HG02943 (cell line): ENCODE data around the gene FNBP1L.

Source experiments
- ATAC-seq: cut with Tn5 transposase; IDR thresholded peaks from one replicate; pipeline ENCODE4 v1.9.1; 2021; ENCODE audit warnings: mild to moderate bottlenecking, low read depth, moderate library complexity; ENCODE audit not compliant: unreplicated experiment

FNBP1L gene

DNA sequence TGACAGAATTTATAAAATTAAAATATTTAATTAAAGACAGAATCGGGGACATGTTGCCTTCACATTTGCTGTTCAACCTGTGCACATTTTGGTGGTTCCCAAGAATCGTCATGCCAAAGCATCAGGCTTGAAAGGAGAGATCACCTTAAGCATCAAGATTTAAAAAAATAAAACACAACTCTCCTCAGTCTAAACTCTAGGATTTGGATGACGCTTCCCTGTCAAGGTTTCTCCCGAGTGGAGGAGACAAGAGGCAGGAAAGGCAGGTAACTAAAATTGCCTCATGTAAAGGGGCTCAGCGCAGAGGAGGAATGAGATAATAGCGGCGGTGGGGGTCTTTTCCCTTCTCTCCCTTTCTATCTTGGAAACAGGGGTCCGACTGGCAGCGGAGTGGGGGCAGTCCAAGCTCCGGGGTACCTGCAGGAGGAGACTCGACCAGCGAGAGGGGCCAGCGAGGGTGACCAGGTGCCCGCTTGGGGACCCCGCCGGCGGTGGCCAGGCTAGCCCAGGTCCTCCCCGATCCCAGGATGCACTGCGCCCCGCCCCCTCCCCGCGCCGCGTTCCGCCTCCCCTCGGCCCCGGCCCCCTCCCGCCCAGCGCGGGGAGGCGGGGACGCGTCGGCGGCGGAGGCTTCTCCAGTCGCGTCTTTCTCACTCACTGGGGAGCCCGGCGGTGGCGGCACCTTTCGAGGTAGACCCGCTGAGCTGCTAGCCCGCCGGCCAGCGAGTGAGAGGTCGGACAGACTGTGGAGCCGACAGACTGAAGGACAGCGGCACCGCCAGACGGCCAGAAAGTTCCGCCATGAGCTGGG, at the start of gene FNBP1L:
FNBP1L (plus strand) TSS at position 638 of the 811 bp plus-strand sequence; CDS start at position 802, 164 bp downstream.
- ATAC-seq = no peak

DNA sequence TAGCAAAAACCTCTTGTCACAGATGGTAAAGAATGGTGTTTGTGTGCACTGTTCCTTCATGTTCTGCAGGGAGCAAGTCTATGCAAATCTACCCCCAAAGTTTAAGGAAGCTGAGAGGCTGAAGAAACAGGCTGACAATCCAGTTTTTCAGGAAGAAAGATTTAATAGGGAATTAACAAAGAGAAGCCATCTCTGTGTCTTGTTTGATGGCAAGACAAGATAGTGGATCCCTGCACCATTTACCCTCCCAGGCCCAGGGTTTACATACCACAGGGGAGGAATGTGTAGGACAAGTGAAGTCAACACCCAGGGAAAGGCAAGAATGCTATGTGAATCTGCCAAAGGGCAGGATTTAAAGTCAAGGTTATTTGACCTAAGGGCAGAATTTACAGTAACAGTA, 48.1 kb upstream of the FNBP1L start:
- ATAC-seq = no peak

DNA sequence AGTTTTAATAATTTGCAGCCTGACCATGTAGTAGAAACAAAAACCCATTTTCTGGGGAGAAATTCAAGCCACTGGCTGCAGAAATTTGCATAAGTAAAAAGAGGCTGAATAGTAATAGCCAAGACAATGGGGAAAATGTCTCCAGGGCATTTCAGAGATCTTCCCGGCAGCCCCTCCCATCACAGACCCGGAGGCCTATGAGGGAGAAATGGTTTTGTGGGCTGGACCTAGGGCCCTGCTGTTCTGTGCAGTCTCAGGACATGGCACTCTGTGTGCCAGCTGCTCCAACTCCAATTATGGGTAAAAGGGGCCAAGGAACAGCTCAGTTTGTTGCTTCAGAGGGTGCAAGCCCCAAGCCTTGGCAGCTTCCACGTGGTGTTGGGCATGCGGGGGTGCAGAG, 39.7 kb upstream of the FNBP1L start:
- no peak for ATAC-seq

DNA sequence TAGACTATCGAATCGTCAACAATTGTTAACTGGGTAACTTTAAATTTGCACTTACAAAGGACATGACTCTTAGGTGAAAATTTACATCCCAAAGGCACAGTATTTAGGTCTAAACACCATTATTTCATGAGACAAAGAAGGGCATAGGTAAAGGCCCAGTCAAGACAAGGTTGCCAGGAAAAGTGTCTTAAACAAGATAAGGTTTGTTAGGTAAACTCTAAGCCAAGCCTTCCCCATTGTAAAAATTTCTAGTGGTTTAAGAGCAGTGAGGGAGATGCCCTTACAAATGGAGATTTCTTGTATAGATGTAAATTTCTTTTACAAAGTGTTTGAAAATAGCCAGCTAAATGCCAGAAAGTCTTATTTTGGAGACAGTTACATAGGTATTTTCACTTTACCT, 36.9 kb upstream of the FNBP1L start:
- no peak for ATAC-seq

DNA sequence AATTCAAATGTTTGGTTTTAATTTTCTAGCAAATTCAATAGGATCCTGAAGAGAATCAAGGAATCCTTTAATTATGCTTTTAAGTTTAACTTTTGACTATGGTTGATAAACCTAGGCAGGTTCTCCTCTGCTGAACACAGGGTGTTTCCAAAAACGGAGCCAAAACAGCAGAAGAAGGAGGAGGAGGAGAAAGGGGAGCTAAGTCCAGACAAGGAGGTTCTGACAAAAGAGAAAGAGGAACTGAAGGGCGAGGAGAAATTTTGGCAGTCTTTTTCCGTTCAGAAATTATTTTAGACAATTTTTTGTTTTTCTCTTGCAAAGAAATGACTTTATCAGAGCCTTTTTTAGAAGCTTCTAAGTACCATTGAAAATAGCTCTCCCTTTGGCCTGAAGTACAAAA, 33.2 kb upstream of the FNBP1L start:
- ATAC-seq = no peak

DNA sequence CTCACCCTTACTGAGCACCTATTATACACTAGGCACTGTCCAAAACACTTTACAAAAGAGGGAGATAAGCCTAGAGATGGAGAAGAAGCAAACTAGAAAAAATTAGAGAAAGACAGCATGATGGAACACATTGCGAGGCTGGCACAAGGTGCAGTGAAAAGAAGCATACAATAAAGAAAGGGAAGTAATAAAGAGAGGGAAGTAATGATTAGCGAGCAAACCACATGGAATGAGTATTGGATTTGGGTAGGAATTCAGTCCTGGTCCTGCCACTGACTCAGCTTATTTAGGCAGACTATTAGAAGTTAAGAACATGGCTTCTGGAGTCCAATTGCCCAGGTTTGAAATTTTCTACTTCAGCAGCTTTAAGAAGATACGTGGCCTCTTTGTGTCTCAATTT, 32.6 kb upstream of the FNBP1L start:
- no peak for ATAC-seq

DNA sequence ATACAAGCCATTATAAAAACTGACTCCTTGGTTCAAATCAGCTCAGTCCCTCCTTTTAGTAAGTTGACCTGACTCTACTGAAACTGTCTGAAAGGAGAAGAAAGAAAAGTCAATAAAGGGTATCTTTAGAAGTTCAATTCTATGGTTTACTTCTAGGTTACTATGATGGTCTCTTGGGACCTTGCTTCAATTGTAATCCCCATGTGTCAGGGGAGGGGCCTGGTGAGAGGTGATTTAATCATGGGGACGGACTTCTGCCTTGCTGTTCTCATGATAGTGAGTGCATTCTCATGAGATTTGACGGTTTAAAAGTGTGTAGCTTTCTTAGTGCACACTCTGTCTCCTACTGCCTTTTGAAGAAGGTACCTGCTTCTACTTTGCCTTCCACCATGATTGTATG, 31.7 kb upstream of the FNBP1L start:
- no peak for ATAC-seq

DNA sequence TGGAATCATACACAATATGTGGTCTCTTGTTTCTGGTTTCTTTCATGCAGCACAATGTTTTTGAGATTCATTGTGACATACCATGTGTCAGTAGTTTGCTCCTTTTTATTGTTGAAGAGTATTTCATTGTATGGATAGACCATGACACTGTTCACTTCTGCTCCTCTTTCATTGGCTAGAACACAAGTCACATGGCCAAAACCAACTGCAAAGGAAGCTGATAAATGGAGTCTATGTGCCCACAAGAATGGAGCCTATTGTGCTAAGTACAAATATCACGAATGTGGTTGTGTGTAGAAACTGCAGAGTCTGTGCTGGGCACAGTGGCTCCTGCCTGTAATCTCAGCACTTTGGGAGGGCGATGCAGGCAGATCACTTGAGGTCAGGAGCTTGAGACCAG, 28.6 kb upstream of the FNBP1L start:
- ATAC-seq = no peak

DNA sequence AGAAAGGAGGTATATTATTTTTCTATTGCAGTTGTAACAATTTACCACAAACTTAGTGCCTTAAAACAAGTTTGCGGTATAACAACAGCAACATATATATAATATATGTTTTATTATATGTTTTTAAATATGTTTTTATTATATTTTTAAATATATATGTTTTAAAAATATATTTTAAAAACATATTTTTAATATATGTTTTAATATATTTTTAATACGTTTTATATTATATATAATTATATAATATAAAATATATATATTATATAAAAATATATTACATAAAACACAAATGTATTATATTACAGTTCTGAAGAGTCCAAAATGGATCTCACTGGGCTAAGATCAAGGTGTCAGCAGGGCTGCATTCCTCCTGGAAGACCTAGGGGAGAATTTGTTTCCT, 27.5 kb upstream of the FNBP1L start:
- ATAC-seq = no peak

DNA sequence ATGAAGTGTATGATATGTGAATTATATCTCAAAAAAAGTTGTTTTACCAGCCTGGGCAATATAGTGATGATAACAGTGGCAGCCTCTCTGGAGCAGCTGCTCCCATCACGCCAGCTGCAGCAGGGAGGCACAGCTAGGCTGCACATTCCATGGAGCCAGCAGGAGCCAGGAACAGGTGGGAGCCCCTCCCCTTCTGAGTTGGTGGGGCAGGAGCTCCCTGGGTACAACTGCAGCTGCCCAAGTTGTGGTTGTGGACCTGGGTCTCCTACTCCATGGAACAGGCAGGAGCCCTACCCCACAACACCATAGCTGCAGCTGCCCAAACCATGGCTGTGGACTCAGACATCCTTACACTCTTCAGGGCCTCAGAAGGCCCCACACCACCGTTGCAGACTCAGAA, 21.7 kb upstream of the FNBP1L start:
- no peak for ATAC-seq

DNA sequence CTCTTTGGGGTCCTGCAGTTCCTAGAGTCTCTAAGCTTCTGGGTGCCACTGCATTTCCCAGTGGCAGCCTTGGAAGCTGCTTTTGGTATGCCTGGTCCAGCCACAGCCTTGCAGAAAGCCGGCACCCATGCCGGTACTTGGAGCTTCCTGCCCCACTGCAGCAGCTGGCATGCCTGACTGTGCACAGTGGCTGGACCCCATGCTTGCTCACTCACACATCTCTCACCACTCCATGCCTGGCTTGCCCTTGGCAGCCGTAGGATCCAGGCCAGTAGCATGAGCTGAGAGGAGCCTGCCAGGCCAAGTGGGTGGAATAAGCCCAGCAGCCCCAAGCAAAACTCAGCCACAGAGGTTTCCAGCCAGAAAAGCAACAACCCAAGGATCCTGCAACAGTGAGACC, 20.3 kb upstream of the FNBP1L start:
- ATAC-seq = no peak

DNA sequence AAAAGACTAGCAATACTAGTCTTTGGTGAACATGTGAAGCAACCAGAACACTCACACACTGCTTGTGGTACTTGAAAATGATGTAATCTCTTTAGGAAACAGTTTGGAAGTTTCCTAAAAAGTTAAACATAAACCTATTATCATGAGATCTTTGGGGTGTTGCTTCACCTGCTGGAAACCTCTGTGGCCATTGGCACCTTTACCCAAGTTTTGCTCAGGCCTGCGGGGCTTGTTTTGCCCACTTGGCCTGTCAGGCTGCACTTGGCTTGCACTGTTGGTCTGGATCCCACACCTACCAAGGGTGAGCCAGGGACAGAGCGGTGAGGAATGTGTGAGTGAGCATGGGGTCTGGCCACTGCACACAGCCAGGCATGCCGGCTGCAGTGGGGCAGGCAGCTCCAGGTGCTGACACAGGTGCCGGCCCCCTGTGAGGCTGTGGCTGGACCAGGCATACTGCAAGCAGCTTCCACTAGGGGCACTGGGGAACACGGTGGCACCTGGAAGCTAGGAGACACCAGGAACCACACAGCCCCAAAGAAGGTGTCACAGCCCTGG, 14.4 kb upstream of the FNBP1L start:
- ATAC-seq = no peak

DNA sequence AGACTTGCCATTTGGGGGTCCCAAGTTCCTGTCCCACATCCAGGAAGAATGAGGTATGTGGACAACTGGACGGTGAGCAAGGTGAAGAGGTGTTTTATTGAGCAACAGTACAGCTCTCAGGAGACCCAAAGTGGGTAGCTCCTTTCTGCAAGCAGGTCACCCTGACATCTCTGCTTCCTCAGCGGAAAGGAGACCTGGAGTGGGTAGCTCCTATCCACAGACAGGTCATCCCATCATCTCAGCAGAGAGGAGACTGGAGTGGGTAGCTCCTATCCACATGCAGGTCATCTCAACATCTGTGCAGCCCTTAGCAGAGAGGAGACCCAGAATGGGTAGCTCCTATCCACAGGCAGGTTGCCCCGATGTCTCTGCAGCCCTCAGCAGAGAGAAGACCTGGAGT, 13.8 kb upstream of the FNBP1L start:
- no peak for ATAC-seq

DNA sequence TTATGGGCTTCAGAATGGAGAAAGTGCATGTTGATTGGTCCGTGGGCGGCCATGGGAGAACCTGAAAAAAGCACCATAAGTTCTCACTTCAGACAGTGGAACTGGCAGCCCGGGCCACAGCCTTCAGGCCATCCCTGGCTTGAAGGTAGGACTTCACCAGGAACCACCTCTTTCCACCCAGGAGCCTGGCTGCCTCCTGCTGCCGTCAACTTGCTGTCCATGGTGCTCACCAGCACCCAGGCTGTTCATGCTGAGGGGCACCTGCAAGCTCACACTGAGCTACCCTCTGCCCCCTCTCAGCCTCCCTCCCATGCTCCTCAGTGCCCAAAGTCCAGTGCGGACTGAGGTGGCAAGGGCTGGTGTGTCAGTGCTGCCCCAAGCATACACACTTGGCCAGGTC, 12.9 kb upstream of the FNBP1L start:
- ATAC-seq = no peak

DNA sequence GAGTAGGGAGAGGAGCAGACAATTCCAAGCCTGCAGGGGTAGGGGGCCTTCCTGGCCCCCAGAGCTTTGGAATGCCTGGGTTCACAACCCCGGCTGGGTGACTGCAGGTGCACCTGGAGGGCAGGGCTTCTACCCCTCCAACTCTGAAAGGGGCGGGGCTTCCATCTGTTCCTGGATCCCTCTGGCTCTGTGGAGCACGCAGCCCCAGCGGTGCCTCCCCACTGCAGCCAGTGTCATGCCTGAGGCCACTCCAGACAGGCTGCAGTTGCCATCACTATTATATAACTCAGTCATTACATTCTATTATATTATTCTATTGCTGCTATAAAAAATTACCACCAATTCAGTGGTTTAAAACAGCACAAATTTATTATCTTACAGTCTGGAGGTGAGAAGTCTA, 12.5 kb upstream of the FNBP1L start:
- no peak for ATAC-seq

DNA sequence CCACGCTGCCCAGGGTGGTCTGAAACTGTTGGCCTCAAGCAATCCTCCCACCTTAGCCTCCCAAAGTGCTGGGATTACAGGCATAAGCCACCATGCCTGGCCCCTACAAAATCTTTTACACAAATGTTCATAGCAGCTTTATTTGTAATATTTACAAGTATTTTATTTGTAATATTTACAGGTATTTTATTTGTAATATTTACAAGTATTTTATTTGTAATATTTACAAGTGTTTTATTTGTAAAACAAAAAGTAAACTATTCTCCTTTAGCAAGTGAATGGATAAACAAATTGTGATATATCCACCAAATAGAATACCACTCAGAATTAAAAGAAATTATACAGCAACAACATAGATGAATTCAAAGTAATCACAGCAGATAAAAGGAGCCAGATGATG, 11.4 kb upstream of the FNBP1L start:
- no peak for ATAC-seq

DNA sequence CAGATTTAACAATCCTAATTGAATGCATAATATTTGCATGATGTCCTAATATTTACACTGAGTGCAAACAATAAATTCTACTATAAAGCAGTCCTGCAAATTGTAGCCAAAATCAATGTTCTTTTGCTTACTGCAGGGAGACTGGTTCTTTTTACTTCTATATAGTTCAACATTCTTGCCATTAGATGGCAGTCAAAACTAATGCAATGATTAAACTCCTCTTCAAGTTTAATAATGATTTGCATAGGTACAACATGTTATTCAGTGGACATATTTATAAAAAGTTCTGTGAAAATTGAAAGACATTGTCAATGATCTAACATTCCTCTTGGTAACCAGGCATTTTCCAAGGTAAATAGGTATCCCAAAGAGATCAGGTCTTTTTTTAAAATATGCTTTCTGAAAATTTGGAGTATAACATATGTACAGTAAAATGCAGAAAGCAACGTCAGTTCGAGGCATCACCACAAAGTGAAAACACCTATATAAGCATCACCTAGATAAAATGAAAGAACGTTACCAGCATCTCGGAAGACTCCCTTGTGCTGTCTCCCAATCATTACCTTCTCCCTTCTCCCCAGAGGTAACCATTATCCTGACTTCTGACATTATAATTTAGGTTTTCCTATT, 9.8 kb upstream of the FNBP1L start:
- ATAC-seq = no peak

DNA sequence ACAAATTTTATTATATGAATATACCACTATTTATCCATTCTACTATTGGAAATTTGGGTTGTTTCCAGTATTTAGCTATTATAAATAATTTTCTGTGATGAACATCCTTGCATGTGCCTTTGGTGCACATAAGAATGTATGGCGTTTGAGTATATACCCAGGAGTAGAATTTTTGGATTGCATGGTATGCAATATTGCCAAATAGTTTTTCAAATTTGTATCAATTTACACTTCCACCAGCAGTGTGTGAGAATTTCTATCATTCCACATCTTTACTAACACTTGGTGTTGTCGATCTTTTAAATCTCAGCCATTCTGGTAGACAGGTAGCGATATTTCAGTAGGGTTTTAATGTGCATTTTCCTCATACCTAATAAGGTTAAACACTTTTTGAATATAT, 9.2 kb upstream of the FNBP1L start:
- ATAC-seq = no peak

DNA sequence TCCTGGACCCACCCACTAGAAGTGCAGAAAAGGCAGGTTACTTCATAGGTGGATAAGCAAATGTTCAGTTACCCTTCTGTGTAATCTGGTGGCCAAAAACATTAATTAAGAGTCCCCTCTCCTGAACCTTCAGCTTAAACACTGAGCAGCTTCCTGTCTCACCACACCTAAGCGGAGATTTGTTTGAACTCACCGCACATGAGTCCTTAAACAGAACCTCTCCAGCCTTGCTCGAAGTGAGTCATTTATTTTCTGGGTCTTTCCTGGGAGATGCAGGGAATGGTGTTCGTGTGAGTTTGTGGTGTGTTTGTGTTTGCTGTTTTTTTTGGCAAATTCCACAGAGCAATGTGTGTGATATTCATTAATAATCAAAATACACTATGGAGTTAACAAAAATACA, 7.6 kb upstream of the FNBP1L start:
- ATAC-seq = no peak

DNA sequence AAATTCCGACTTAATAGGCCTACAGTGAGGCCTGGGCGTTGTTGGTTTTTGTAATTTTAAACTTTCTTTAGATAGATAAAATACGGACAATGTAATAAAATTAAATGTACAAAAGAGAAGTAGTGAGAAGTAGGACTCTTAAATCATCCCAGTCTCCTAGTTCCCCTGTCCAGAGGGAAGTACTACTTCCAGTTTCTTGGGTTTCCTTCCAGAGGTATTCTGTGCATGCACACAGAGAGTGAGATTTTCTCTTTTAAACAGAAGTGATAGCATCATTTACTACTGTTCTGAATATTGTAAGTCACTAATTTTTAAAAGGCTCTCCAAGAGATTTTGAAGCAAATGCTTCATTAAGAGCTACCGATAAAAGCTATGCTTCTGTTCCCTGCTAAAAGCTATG, 7.2 kb upstream of the FNBP1L start:
- no peak for ATAC-seq

DNA sequence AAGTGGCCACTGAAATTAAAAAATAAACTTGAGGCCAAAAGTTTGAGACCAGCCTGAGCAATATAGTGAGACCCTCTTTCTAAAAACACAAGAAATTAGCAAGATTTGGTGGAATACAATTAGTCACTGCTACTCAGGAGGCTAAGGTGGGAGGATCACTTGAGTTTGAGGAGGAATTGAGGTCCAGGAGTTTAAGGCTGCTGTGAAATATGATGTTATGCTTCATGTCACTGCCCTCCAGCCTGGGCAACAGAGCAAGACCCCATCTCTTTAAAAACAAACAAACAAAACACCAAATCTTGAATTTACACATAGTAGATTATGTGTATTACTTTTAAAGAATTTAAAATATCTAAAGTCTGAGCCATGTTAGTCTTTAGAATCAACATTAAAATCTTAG, 6.3 kb upstream of the FNBP1L start:
- ATAC-seq = no peak
